HCT116 (cell line): ENCODE measurements around the gene TMEM179.

Experiments
- CEBPB ChIP-seq: IDR thresholded peaks from 2 replicates; pipeline ENCODE4 v1.6.1; 2012; ENCODE audit warnings: low read depth
- ELF1 ChIP-seq: IDR thresholded peaks from 2 replicates; pipeline ENCODE4 v1.6.1; 2012; ENCODE audit warnings: low read depth, borderline replicate concordance
- EZH2 ChIP-seq: fragments of 200-600 bp; sonication (generic); IDR thresholded peaks from 2 replicates; pipeline ENCODE4 v1.6.1; 2017; ENCODE audit warnings: antibody characterized with exemption, mixed run types
- EZH2phosphoT487 ChIP-seq: fragments of 200-600 bp; IDR thresholded peaks from 2 replicates; pipeline ENCODE4 v1.6.1; 2018; ENCODE audit warnings: antibody characterized with exemption, borderline replicate concordance
- JUND ChIP-seq: IDR thresholded peaks from 2 replicates; pipeline ENCODE4 v1.6.1; 2012
- POLR2A ChIP-seq: IDR thresholded peaks from 2 replicates; pipeline ENCODE4 v1.7.0; 2011; ENCODE audit warnings: borderline replicate concordance; ENCODE audit not compliant: insufficient read depth, insufficient read length; ENCODE audit errors: extremely low read depth
- POLR2AphosphoS5 ChIP-seq: IDR thresholded peaks from 2 replicates; pipeline ENCODE4 v1.6.1; 2011; ENCODE audit warnings: mild to moderate bottlenecking, low read depth, low read length, moderate library complexity
- RAD21 ChIP-seq: IDR thresholded peaks from 2 replicates; pipeline ENCODE4 v1.6.1; 2012; ENCODE audit warnings: low read depth, mild to moderate bottlenecking
- TCF7L2 ChIP-seq: IDR thresholded peaks from 2 replicates; pipeline ENCODE4 v1.7.0; 2011; ENCODE audit warnings: borderline replicate concordance, inconsistent platforms; ENCODE audit not compliant: insufficient read depth, insufficient read length; ENCODE audit errors: extremely low read depth
- ZNF274 ChIP-seq: fragments of 200-500 bp; sonication (Bioruptor generic); IDR thresholded peaks from 2 replicates; pipeline ENCODE4 v1.6.1; 2014; ENCODE audit warnings: mild to moderate bottlenecking, low read depth, low read length, inconsistent platforms
- TF ChIP-seq, protein P1 (sequence below), 3 experiments: fragments of 200-600 bp in 1 of 3; sonication (generic) in 1 of 3; IDR thresholded peaks in 2 of 3; conservative IDR thresholded peaks in 1 of 3; 2 replicates each; pipeline ENCODE4 v1.5.1; 2012 to 2017; ENCODE audit warnings: low read depth in 2 of 3, low read length in 2 of 3, antibody characterized with exemption in 1 of 3, borderline replicate concordance in 1 of 3, control low read depth in 1 of 3, mild to moderate bottlenecking in 1 of 3, mixed read lengths in 1 of 3, mixed run types in 1 of 3, moderate library complexity in 1 of 3; ENCODE audit not compliant: insufficient read depth in 1 of 3
- TF ChIP-seq, protein P2 (sequence below): IDR thresholded peaks from 2 replicates; pipeline ENCODE4 v1.6.1; 2012
- TF ChIP-seq, protein P3 (sequence below): IDR thresholded peaks from 2 replicates; pipeline ENCODE4 v1.6.1; 2011; ENCODE audit warnings: mild to moderate bottlenecking, low read length, moderate library complexity; ENCODE audit not compliant: insufficient replicate concordance; ENCODE audit errors: extremely low read depth
- TF ChIP-seq, protein P4 (sequence below): IDR thresholded peaks from 2 replicates; pipeline ENCODE4 v1.6.1; 2012

DNA sequence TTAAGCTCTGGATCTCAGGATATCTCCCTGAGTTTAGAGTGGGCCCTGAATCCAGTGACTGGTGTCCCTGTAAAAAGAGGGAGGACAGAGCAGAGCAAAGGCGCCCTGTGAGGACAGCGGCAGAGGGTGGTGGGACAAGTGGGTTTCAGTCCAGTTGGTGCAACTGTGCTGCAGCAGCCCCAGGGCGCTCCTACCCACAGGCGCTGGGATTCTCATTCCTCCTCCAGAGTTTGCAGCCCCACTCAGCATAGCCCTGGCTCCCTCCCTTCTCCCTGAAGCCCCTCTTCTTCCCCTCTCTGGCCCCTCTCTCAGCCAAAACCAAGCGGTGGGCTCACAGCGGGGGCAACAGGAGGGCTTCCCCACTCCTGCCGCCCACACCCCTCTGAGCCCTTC, 1.6 kb downstream of the TMEM179 start:
- TF ChIP-seq, protein P1, sequence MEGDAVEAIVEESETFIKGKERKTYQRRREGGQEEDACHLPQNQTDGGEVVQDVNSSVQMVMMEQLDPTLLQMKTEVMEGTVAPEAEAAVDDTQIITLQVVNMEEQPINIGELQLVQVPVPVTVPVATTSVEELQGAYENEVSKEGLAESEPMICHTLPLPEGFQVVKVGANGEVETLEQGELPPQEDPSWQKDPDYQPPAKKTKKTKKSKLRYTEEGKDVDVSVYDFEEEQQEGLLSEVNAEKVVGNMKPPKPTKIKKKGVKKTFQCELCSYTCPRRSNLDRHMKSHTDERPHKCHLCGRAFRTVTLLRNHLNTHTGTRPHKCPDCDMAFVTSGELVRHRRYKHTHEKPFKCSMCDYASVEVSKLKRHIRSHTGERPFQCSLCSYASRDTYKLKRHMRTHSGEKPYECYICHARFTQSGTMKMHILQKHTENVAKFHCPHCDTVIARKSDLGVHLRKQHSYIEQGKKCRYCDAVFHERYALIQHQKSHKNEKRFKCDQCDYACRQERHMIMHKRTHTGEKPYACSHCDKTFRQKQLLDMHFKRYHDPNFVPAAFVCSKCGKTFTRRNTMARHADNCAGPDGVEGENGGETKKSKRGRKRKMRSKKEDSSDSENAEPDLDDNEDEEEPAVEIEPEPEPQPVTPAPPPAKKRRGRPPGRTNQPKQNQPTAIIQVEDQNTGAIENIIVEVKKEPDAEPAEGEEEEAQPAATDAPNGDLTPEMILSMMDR (IDR thresholded peaks at IDR 0.05 in 2 of 3, conservative IDR thresholded peaks at IDR 0.05 in 1 of 3; ENCODE audit: borderline replicate concordance in 1 of 3, insufficient read depth in 1 of 3, low read depth in 2 of 3, low read length in 2 of 3): no peak
- no peak for TF ChIP-seq POLR2AphosphoS5
- no peak for TF ChIP-seq JUND
- TF ChIP-seq EZH2: no peak
- TF ChIP-seq RAD21: no peak
- TF ChIP-seq, protein P2, sequence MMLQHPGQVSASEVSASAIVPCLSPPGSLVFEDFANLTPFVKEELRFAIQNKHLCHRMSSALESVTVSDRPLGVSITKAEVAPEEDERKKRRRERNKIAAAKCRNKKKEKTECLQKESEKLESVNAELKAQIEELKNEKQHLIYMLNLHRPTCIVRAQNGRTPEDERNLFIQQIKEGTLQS: no peak
- no peak for TF ChIP-seq ELF1
- TF ChIP-seq, protein P3, sequence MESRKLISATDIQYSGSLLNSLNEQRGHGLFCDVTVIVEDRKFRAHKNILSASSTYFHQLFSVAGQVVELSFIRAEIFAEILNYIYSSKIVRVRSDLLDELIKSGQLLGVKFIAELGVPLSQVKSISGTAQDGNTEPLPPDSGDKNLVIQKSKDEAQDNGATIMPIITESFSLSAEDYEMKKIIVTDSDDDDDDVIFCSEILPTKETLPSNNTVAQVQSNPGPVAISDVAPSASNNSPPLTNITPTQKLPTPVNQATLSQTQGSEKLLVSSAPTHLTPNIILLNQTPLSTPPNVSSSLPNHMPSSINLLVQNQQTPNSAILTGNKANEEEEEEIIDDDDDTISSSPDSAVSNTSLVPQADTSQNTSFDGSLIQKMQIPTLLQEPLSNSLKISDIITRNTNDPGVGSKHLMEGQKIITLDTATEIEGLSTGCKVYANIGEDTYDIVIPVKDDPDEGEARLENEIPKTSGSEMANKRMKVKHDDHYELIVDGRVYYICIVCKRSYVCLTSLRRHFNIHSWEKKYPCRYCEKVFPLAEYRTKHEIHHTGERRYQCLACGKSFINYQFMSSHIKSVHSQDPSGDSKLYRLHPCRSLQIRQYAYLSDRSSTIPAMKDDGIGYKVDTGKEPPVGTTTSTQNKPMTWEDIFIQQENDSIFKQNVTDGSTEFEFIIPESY: no peak
- TF ChIP-seq EZH2phosphoT487: no peak
- TF ChIP-seq POLR2A: no peak
- TF ChIP-seq TCF7L2: no peak
- TF ChIP-seq ZNF274: no peak
- no peak for TF ChIP-seq CEBPB
- TF ChIP-seq, protein P4, sequence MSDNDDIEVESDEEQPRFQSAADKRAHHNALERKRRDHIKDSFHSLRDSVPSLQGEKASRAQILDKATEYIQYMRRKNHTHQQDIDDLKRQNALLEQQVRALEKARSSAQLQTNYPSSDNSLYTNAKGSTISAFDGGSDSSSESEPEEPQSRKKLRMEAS: no peak
